GM21737 (cell line): ENCODE data around the gene FAM114A1.
"Not testable (repeated sequence)": the region's sequence is repeated elsewhere in the genome, so short reads cannot be mapped to it uniquely, and the experiment has no call there.

Source experiments
- ATAC-seq: cut with Tn5 transposase; IDR thresholded peaks from one replicate; pipeline ENCODE4 v1.9.1; 2021; ENCODE audit warnings: mild to moderate bottlenecking, moderate library complexity; ENCODE audit not compliant: unreplicated experiment

FAM114A1 gene

GRCh38 chr4:38928974-38929373, 61.4 kb downstream of the FAM114A1 start:
- no peak for ATAC-seq

GRCh38 chr4:38930204-38930603, 62.6 kb downstream of the FAM114A1 start:
- no peak for ATAC-seq

- no peak for ATAC-seq
Measured at GRCh38 chr4:38930707-38931106, 63.1 kb downstream of the FAM114A1 start.

- no peak for ATAC-seq
Measured at GRCh38 chr4:38931125-38931524, 63.5 kb downstream of the FAM114A1 start.

GRCh38 chr4:38935391-38936073, 67.9 kb downstream of the FAM114A1 start:
- no peak for ATAC-seq

GRCh38 chr4:38939165-38939564, 71.6 kb downstream of the FAM114A1 start:
- peak; percentile 85 for ATAC-seq

GRCh38 chr4:38940476-38940875, 72.9 kb downstream of the FAM114A1 start:
- no peak for ATAC-seq

GRCh38 chr4:38941906-38942305, 74.3 kb downstream of the FAM114A1 start:
- not testable (repeated sequence) for ATAC-seq

GRCh38 chr4:38943343-38943742, 75.7 kb downstream of the FAM114A1 start:
- no peak for ATAC-seq

- no peak for ATAC-seq
Measured at GRCh38 chr4:38944440-38944839, 76.8 kb downstream of the FAM114A1 start.

GRCh38 chr4:38946919-38947318, 79.3 kb downstream of the FAM114A1 start:
- ATAC-seq: no peak

GRCh38 chr4:38948551-38948950, 80.9 kb downstream of the FAM114A1 start:
- no peak for ATAC-seq

- ATAC-seq: no peak
Measured at GRCh38 chr4:38949411-38950051, 81.9 kb downstream of the FAM114A1 start.

- ATAC-seq: no peak
Measured at GRCh38 chr4:38950159-38950558, 82.6 kb downstream of the FAM114A1 start.

- ATAC-seq: no peak
Measured at GRCh38 chr4:38950734-38951133, 83.1 kb downstream of the FAM114A1 start.

GRCh38 chr4:38951598-38951997, 84.0 kb downstream of the FAM114A1 start:
- ATAC-seq: no peak

- ATAC-seq: no peak
Measured at GRCh38 chr4:38952017-38952416, 84.4 kb downstream of the FAM114A1 start.

- ATAC-seq: no peak
Measured at GRCh38 chr4:38954727-38955126, 87.1 kb downstream of the FAM114A1 start.

- ATAC-seq: no peak
Measured at GRCh38 chr4:38955957-38956356, 88.4 kb downstream of the FAM114A1 start.

- no peak for ATAC-seq
Measured at GRCh38 chr4:38957261-38957815, 89.7 kb downstream of the FAM114A1 start.

GRCh38 chr4:38957893-38958292, 90.3 kb downstream of the FAM114A1 start:
- no peak for ATAC-seq

- ATAC-seq: peak; percentile 75
Measured at GRCh38 chr4:38958453-38959190, 91.0 kb downstream of the FAM114A1 start.
